Measurements from ENCODE around the gene MSANTD7.

MSANTD7 gene, protein sequence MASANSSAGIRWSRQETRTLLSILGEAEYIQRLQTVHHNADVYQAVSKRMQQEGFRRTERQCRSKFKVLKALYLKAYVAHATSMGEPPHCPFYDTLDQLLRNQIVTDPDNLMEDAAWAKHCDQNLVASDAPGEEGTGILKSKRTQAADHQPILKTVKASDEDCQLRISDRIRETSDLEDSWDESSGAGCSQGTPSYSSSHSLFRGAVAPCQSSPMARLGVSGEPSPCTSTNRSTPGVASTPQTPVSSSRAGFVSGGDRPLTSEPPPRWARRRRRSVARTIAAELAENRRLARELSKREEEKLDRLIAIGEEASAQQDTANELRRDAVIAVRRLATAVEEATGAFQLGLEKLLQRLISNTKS

DNA sequence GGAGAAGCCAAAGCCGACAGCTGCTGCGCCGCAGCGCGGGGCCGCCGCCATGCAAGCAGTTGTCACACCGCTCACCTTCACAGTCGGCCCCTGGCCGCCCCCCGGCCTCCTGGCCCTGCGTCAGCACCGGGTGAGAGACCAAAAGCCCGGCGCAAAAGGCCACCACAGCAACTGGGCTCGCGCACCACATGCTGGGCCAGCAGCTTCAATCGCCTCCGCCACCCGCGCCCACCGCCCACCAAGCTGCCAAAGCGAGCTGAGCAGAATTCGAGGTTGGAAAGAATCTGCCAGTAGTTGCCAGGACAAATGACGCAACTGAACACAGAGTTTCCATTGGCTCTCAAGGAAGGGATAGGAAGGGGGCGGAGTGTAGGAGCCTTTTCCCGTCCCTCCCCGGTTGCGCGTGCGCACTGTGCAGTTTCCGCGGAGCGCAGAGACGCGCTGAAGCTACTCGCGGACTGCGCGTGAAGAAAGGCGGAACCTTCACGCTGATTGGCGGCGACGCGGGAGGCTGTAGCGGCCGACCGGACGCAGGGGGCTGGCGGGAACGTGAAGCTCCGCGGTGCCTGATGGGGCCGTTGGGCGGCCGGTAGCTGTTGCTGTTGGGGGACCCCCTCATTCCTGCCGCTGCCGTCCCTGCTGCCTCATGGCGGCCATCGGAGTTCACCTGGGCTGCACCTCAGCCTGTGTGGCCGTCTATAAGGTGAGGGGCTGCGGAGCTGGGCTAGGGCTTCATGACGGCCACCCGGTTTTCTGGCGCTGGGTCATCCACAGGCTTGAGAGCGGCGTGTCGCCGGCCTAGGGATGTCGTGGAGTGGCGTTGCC is at the start of gene MSANTD7, which contains the start of the genes CDNF and HSPA14:
TSS of gene MSANTD7 (plus strand) at position 550 of the 825 bp plus-strand sequence. CDS start 3,979 bp downstream, outside the sequence.
TSS of gene CDNF (minus strand) at position 281 of the 825 bp plus-strand sequence. CDS start at position 190, 91 bp downstream.
TSS of gene HSPA14 (plus strand) at position 550 of the 825 bp plus-strand sequence. CDS start at position 647, 97 bp downstream.
- Histone ChIP-seq H3K4me2 (peak within 1 kb of the TSS; percentile 98), H3K4me1 (ENCODE audit: low read depth, poor library complexity, severe bottlenecking) (peaks cover 19% of the 10 kb centered on the region), H3K27ac (peak within 1 kb of the TSS; percentile 79), H3K36me3 (ENCODE audit: insufficient read depth) (no peaks in the 10 kb centered on the region; the same call in 1 of the 2 replicates), H3K9ac (peak within 1 kb of the TSS; percentile 95), H3K27me3 (ENCODE audit: insufficient read depth, low read depth) (no peaks in the 10 kb centered on the region), H2AFZ (ENCODE audit: low read depth) (peak within 1 kb of the TSS; percentile 85), H3K4me3 (IDR thresholded peaks at IDR 0.05; ENCODE audit: insufficient read depth, low read depth, low read length) (peak within 1 kb of the TSS; percentile 63), H3K79me2 (ENCODE audit: insufficient read depth, low read depth) (peaks cover 36% of the 10 kb centered on the region), H4K20me1 (ENCODE audit: insufficient read depth) (no peaks in the 10 kb centered on the region)
- TF ChIP-seq, protein P1, sequence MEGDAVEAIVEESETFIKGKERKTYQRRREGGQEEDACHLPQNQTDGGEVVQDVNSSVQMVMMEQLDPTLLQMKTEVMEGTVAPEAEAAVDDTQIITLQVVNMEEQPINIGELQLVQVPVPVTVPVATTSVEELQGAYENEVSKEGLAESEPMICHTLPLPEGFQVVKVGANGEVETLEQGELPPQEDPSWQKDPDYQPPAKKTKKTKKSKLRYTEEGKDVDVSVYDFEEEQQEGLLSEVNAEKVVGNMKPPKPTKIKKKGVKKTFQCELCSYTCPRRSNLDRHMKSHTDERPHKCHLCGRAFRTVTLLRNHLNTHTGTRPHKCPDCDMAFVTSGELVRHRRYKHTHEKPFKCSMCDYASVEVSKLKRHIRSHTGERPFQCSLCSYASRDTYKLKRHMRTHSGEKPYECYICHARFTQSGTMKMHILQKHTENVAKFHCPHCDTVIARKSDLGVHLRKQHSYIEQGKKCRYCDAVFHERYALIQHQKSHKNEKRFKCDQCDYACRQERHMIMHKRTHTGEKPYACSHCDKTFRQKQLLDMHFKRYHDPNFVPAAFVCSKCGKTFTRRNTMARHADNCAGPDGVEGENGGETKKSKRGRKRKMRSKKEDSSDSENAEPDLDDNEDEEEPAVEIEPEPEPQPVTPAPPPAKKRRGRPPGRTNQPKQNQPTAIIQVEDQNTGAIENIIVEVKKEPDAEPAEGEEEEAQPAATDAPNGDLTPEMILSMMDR (conservative IDR thresholded peaks at IDR 0.05; ENCODE audit: low read depth, low read length), result no peak

DNA sequence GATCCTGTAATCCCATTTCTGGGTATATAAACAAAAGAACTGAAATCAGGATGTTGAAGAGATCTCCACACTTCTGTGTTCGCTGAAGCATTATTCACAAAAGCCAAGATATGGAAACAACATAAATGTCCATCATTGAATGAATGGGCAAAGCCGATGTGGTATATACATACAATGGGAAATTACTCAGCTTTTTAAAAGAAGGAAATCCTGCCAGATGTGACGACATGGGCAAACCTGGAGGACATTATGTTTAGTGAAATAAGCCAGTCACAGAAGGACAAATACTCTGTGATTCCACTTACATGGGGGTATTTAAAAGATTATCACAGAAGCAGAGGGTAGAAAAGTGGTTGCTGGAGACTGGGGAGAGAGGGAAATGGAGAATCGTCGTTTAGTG is 39.5 kb upstream of the MSANTD7 start:
- no peak overlapping the region for H3K4me2 ChIP-seq
- no peak overlapping the region for H3K27ac ChIP-seq

DNA sequence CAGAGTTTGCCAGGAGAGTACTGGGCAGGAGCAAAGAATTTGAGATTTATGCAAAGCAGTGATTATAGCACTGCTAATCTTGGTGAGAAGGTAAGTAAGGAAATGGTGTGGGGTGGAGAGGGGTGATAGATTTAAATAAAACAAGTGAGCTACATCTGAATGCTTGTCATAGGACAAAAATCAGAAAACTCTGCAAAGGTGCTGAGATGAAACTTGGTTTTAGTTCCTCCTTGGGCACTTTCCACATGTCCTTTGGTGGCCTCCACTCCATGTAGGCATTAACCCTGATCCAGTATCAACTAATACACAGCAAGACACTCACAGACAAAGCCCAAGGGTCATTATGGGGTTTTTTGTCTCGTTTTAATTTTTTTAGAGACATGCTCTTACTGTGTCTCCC is 37.7 kb upstream of the MSANTD7 start:
- H3K4me1 ChIP-seq (ENCODE audit: low read depth, poor library complexity, severe bottlenecking), result no peaks in the 10 kb centered on the region
- H3K27me3 ChIP-seq (ENCODE audit: insufficient read depth, low read depth), result no peaks in the 10 kb centered on the region
- no peak overlapping the region for H3K4me3 ChIP-seq (IDR thresholded peaks at IDR 0.05; ENCODE audit: insufficient read depth, low read depth, low read length)
- no peak overlapping the region for H3K9ac ChIP-seq
- no peak overlapping the region for H3K27ac ChIP-seq
- H3K4me2 ChIP-seq, result no peak overlapping the region
- no peaks in the 10 kb centered on the region for H3K79me2 ChIP-seq (ENCODE audit: insufficient read depth, low read depth)
- TF ChIP-seq, protein P1 (conservative IDR thresholded peaks at IDR 0.05; ENCODE audit: low read depth, low read length), result no peak
- H3K36me3 ChIP-seq (ENCODE audit: insufficient read depth), result no peaks in the 10 kb centered on the region
- H4K20me1 ChIP-seq (ENCODE audit: insufficient read depth), result no peaks in the 10 kb centered on the region
- H2AFZ ChIP-seq (ENCODE audit: low read depth), result no peak overlapping the region

More for the DNA sequence above, 39.5 kb upstream of the MSANTD7 start:
- Histone ChIP-seq H2AFZ (ENCODE audit: low read depth) (no peak overlapping the region), H3K79me2 (ENCODE audit: insufficient read depth, low read depth) (no peaks in the 10 kb centered on the region), H3K36me3 (ENCODE audit: insufficient read depth) (no peaks in the 10 kb centered on the region), H4K20me1 (ENCODE audit: insufficient read depth) (no peaks in the 10 kb centered on the region), H3K27me3 (ENCODE audit: insufficient read depth, low read depth) (no peaks in the 10 kb centered on the region), H3K4me1 (ENCODE audit: low read depth, poor library complexity, severe bottlenecking) (no peaks in the 10 kb centered on the region), H3K9ac (no peak overlapping the region), H3K4me3 (IDR thresholded peaks at IDR 0.05; ENCODE audit: insufficient read depth, low read depth, low read length) (no peak overlapping the region)
- TF ChIP-seq, protein P1 (conservative IDR thresholded peaks at IDR 0.05; ENCODE audit: low read depth, low read length), result no peak

DNA sequence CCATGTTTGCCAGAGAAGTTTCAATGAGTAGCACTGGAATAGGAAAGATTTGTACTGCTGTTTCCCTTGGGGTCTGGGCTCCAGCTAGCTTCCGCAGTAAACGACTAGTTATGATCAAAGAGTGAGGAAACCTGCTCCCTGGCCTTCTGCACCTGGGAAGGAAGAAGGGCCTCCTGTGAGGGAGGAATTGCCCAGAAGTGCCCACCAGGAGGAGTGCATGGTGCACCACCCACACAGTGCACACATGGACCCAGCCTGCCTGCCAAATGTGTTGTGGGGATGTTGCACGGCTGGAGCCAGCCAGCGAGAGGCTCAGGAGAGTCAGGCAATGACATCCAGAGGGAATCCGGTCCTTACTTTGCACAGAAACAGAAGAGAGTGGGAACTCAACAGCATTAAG is 36.4 kb upstream of the MSANTD7 start:
- no peak overlapping the region for H3K27ac ChIP-seq
- H3K4me2 ChIP-seq, result no peak overlapping the region
- H3K4me1 ChIP-seq (ENCODE audit: low read depth, poor library complexity, severe bottlenecking), result no peaks in the 10 kb centered on the region
- H2AFZ ChIP-seq (ENCODE audit: low read depth), result no peak overlapping the region
- no peak overlapping the region for H3K4me3 ChIP-seq (IDR thresholded peaks at IDR 0.05; ENCODE audit: insufficient read depth, low read depth, low read length)
- H4K20me1 ChIP-seq (ENCODE audit: insufficient read depth), result no peaks in the 10 kb centered on the region
- H3K27me3 ChIP-seq (ENCODE audit: insufficient read depth, low read depth), result no peaks in the 10 kb centered on the region
- TF ChIP-seq, protein P1 (conservative IDR thresholded peaks at IDR 0.05; ENCODE audit: low read depth, low read length), result no peak
- H3K9ac ChIP-seq, result no peak overlapping the region
- H3K79me2 ChIP-seq (ENCODE audit: insufficient read depth, low read depth), result no peaks in the 10 kb centered on the region
- H3K36me3 ChIP-seq (ENCODE audit: insufficient read depth), result no peaks in the 10 kb centered on the region
